ENCODE results near the gene DNAJA1.

DNA sequence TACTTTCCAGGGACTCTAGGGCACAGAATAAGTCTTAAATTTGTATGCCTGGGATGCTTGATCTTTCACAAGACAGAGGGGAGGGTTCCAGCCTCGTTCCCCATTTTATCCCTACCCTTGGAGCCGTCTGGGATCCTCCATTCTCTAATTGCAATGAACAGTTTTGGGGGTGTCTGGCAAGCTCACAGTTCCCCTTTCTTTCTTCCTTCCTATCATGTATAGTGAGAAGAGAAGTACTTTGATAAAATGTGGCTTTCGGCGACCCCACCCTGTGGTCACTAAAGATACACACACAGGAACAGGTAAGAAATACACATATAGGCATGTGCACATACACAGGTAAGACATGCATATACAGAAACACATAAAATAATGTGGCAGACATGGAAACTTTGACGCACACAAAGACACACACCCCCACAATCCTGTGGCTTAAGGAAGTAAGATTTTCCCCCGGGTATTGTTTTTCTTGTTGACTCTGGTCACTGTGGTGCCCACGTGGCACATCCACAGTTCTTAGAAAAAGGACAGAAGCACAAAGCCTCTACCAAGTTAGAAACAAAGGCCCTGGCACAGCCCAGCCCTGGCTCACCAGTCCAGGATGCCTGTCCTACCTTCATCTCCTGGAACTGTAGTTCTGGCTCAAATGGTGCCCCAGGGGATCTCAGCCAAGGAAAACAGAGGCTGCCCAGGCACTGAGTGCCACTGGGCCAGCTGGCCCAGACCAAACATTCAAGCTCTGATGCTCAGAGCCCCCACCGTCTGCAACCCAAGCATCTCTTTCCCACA lies 57.7 kb downstream of the DNAJA1 start:
- TF ChIP-seq ZNF274 (IDR thresholded peaks at IDR 0.05; ENCODE audit: low read depth, low read length), result no peak
- TF ChIP-seq SUZ12 (IDR thresholded peaks at IDR 0.05; ENCODE audit: extremely low read depth, insufficient read depth, insufficient read length), result no peak
- no peak for TF ChIP-seq YY1 (IDR thresholded peaks at IDR 0.05; ENCODE audit: insufficient read depth, insufficient read length)
